ENCODE measurements around the gene SND1.
A peak's percentile ranks its signal among the peaks of the same experiment; 100 is the strongest.

SND1 gene

GRCh38 chr7:127979728-127980126 is 327.7 kb downstream of the SND1 start:
- no peak for DNase-seq

- no peak for DNase-seq
These were observed 328.9 kb downstream of the SND1 start for GRCh38 chr7:127980901-127981300.

- no peak for DNase-seq
These were observed 330.0 kb downstream of the SND1 start for GRCh38 chr7:127981965-127982364.

DNA sequence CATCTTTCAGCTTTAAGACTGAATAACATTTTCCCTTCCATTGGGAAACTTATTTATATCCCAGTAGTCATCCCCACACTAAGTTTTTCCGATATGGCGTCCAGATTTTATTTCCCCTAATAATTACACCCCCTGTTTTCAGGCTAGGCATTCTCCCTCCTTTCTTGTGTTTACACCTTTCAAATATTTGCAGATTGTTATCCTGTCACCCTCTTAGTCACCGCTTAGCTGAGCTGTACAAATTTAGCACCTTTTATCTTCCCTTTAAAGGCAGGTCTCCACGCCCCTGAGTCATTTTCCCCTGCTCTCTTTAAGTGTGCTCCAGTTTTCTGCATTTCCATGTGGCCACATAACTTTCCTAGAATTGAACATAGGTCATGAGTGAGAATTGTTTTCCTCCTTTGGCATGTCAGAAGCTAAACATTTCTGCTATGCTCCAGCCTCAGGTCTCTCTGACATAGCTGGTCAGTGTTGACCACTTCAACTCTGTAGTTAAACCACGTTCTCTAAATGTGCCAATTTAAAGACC is 331.9 kb downstream of the SND1 start:
- no peak for DNase-seq

- no peak for DNase-seq
These were observed 334.9 kb downstream of the SND1 start for GRCh38 chr7:127986581-127987521.

DNA sequence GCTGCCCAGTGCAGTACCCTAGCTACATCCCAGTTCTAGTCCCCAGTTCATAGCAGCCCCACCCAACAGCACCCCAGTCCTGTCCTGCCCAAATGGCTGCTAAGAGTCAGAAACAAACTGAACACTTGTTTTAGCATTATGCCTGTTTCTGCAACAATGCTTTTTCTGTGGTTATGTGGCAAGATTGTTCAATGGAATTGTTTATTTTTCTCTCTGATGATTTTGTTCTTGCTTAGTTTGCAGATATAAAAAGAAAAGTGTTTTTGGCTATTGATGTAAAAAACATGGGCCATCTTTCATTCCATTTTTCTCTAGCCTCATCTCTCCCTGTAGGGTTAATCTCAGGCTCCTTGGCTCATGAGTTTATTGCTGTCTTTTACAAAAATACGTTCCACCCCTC is 336.8 kb downstream of the SND1 start:
- DNase-seq, result no peak

- DNase-seq, result no peak
These were observed 341.3 kb downstream of the SND1 start for GRCh38 chr7:127993317-127993716.

DNA sequence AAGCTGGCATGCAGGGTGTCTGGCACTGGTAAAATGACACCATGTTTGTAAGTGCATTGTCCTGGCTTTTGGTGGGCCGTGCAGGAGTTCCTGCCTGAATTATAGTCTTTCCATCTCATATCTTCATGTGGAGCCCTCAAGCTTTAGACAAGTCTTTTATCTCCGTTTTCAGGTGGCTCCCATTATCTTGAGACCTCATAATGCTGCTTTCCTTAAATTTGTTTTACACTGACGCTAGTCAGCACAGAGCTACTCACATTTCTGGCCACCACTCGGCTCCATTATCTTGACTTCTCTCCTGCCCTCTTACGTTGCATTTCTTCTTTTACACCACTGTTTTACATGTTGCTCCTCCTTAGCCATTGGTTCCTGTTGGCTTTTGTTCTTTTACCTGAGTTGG is 342.0 kb downstream of the SND1 start:
- no peak for DNase-seq

- DNase-seq, result peak; percentile 9
These were observed 343.3 kb downstream of the SND1 start for GRCh38 chr7:127995156-127995880.

DNA sequence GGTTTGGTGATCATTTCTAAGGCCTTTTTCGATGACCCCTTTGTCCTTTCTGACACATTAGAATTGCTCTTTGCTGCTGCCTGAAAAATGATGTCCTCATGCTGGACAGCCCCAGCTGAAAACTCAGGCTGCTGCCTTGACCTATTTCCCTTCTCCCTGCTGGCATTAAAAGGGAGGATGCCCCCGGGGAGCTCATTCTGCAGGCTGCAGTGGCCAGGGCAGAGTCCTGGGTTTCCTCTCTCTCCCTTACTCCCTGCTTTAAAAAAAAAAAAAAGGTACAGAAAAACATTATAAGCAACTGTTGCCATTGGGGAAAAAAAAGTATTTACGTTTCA is 343.9 kb downstream of the SND1 start:
- no peak for DNase-seq

GRCh38 chr7:127996253-127997071 is 344.5 kb downstream of the SND1 start:
- no peak for DNase-seq

DNA sequence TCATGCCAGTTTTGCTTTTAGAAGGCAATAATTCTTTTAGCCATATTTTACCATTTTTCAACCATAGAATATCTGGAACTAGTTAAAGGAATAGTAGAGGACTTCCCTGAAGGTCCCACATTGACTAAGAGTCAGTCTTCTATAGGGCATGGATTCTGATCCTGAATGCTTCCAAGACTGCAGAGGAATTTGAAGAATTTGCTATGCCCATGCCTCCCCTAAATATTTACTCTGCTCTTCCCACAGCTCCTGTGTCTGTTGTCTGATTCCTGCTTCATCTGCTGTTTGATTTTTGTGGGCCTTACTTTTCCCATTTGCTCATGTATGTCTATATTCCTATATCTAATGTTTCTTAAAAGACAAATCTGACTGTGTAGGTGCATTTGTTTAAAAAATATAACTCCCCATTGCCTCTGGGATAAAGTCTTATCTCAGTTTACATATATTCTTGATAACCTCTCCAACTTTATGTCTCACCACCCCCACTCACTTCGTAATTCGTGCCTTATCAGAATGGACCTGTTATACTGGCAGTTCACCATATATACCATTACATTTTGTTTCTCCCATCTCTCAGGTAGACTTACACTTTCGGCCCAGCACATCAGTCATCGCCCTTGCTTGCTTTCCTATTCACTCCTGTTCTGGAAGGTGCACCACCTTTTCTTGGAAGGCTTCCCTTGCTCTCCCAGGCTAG is 345.4 kb downstream of the SND1 start:
- DNase-seq, result peak; percentile 30

DNA sequence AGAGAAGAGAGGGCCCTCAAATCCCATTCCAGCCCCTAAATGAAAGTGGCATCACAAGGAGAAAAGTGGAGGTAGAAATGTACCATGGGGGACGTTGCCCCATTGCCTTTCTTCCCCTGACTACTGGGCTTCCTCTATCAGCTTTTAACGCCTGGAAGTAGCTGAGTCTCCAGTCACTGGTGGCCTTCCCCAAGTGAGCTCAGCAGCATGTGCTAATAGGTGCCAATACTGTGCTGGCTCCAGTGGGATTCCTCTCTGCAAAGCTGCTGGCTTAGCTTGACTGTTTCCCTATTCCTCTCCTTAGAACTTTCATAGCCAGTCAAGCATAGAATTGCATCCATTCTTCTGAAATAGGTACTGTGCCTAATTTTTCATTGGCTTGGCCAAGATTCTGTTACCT is 346.7 kb downstream of the SND1 start:
- no peak for DNase-seq

DNA sequence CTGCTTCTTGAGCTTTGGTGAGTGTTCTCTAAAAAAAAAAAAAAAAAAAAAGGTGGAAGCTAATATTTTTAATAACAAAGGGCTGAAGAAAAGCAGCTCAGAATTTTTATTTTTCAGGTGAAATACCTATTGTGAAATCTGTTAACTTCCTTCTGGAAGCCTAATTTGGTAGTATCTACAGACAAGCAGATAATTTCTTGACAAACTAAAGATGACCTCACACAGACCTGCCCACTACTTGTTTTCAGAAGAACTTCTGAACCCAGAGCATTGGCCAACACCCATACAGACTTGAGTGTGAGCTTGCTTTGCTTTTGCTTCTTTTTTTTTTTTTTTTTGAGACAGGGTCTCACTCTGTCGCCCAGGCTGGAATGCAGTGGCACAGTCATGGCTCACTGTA is 348.1 kb downstream of the SND1 start:
- DNase-seq, result no peak

GRCh38 chr7:128000854-128001265 is 348.9 kb downstream of the SND1 start:
- no peak for DNase-seq

GRCh38 chr7:128003167-128003566 is 351.2 kb downstream of the SND1 start:
- DNase-seq, result no peak

- no peak for DNase-seq
These were observed 351.8 kb downstream of the SND1 start for GRCh38 chr7:128003787-128004186.

DNA sequence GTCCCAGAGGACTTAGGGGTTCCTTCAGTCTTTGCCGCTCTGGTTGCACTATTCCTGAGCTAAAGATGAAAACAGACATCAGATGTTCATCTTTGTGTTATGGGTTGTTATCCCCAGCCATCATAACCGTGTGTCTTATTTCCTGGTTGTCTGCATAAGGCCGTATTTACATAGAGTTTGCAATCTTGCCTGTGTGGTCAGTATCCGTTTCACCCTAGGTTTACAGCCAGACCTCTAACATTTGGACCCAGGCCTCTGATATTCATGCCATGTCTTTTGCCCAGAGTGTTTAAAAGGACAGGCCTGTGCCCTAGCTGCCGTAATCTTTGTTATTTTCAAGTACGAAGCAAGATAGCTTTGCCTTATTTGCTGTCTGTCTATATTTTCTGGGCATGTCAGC is 352.6 kb downstream of the SND1 start:
- no peak for DNase-seq

DNA sequence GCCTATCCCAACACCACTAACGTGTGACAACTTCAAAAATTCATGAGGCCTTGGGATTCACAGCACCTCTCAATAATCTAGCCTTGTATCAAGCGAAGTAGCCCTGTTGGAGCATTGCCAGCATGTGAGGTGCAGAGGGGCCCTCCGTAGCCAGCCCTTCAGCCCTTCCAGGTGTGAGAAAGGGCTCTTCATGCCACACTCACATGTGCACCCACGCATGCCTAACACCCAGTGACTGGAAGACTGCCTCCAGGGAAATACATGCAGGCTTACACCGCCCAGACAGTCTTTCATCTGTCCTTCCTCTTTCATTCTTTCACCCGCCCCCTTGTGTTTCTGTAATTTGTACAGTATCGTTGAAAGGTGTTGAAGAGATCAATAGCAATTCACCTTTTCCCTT is 353.1 kb downstream of the SND1 start:
- DNase-seq, result no peak

DNA sequence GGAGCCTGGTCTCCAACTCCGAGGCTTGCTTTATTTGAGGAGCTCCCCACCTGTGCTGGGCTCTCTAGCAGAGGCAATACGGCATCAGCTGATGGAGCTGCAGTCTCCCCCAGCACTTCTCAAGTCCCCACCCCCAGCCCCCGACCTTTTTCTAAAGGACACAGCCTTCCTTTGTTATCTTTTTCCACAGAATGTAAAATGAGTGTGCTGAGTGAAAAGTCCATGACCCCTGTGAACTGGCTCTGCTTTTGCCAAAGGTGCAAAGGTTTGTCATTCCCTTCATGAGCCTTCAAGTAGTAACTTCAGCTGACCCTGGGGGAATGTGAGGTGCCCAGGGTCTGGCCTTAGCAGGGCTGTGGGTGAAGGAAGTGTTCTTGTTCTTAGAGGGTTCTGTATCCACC is 353.8 kb downstream of the SND1 start:
- DNase-seq, result no peak

- DNase-seq, result no peak
These were observed 354.7 kb downstream of the SND1 start for GRCh38 chr7:128006550-128007302.

GRCh38 chr7:128007303-128007680 is 355.3 kb downstream of the SND1 start:
- no peak for DNase-seq
